ENCODE measurements around the gene AGO1.

GRCh38 chr1:35935442-35936388 lies 52.7 kb downstream of the AGO1 start:
- TF ChIP-seq KAT7 (CRISPR knock-in tag; IDR thresholded peaks at IDR 0.05; ENCODE audit: borderline replicate concordance), result no peak
- TF ChIP-seq MAX (CRISPR knock-in tag; IDR thresholded peaks at IDR 0.05), result no peak
- no peak for TF ChIP-seq PRDM15 (CRISPR knock-in tag; IDR thresholded peaks at IDR 0.05)
- TF ChIP-seq CBFB (CRISPR knock-in tag; IDR thresholded peaks at IDR 0.05; ENCODE audit: low read depth), result no peak
- TF ChIP-seq ZNF512 (CRISPR knock-in tag; IDR thresholded peaks at IDR 0.05; ENCODE audit: borderline replicate concordance), result no peak
- TF ChIP-seq ZNF121 (CRISPR knock-in tag; IDR thresholded peaks at IDR 0.05), result no peak
- no peak for TF ChIP-seq AFF4 (CRISPR knock-in tag; IDR thresholded peaks at IDR 0.05; ENCODE audit: borderline replicate concordance)
- TF ChIP-seq CTCF (IDR thresholded peaks at IDR 0.05), result no peak
- no peak for TF ChIP-seq NR1H2 (CRISPR knock-in tag; IDR thresholded peaks at IDR 0.05)
